Cardiac fibroblast (primary cell): Measurements from ENCODE around the gene GPR68.

Source experiments
- DNase-seq, 2 donors: peaks; one replicate each; pipeline versions ENCODE4 v3.0.0 to v3.0.0-alpha.2; 2010; ENCODE audit warnings: low read depth in 2 of 2
- H3K4me3 ChIP-seq, 2 donors: replicated peaks in 1 of 2; 1 replicate in 1 of 2; 2 replicates in 1 of 2; pipeline ENCODE4 v1.5.1; 2011; ENCODE audit warnings: low read depth in 2 of 2, low read length in 2 of 2, mild to moderate bottlenecking in 2 of 2, moderate library complexity in 1 of 2
- CTCF ChIP-seq: IDR thresholded peaks from one replicate; pipeline ENCODE4 v1.5.1; 2011; ENCODE audit warnings: low read depth, mild to moderate bottlenecking, low read length, inconsistent platforms

Gene GPR68

GRCh38 chr14:91235841-91236240, 8.7 kb downstream of the GPR68 start:
- no peak for TF ChIP-seq CTCF
- DNase-seq: no peak
- H3K4me3 ChIP-seq: no peak overlapping the region

GRCh38 chr14:91234791-91235114, 9.8 kb downstream of the GPR68 start:
- DNase-seq: no peak
- no peak overlapping the region for H3K4me3 ChIP-seq
- no peak for TF ChIP-seq CTCF

- no peak for DNase-seq
- no peak overlapping the region for H3K4me3 ChIP-seq
- no peak for TF ChIP-seq CTCF
Observed at GRCh38 chr14:91233936-91234790, 10.3 kb downstream of the GPR68 start.

- no peak for DNase-seq
- no peak overlapping the region for H3K4me3 ChIP-seq
- TF ChIP-seq CTCF: no peak
Observed at GRCh38 chr14:91232603-91233002, 11.9 kb downstream of the GPR68 start.

- DNase-seq: no peak
- no peak overlapping the region for H3K4me3 ChIP-seq
- TF ChIP-seq CTCF: no peak
Observed at GRCh38 chr14:91232052-91232451, 12.5 kb downstream of the GPR68 start.

- peak in 1 of 2 donors; percentile 22 for DNase-seq
Observed at GRCh38 chr14:91231446-91231845, 13.1 kb downstream of the GPR68 start.

More at GRCh38 chr14:91231446-91231845, 13.1 kb downstream of the GPR68 start:
- no peak overlapping the region for H3K4me3 ChIP-seq
- no peak for TF ChIP-seq CTCF
